GM12892 (cell line): ENCODE measurements around the gene PRSS38.

ENCODE experiments used
- POLR2A ChIP-seq: IDR thresholded peaks from 2 replicates; pipeline ENCODE4 v1.6.1; 2011; ENCODE audit warnings: low read depth, low read length, control low read depth
- POLR2AphosphoS5 ChIP-seq: IDR thresholded peaks from 2 replicates; pipeline ENCODE4 v1.6.1; 2011; ENCODE audit warnings: low read depth, low read length, control low read depth
- TAF1 ChIP-seq: IDR thresholded peaks from 2 replicates; pipeline ENCODE4 v1.6.1; 2011; ENCODE audit warnings: low read depth, mild to moderate bottlenecking, control low read depth, low read length, borderline replicate concordance

DNA sequence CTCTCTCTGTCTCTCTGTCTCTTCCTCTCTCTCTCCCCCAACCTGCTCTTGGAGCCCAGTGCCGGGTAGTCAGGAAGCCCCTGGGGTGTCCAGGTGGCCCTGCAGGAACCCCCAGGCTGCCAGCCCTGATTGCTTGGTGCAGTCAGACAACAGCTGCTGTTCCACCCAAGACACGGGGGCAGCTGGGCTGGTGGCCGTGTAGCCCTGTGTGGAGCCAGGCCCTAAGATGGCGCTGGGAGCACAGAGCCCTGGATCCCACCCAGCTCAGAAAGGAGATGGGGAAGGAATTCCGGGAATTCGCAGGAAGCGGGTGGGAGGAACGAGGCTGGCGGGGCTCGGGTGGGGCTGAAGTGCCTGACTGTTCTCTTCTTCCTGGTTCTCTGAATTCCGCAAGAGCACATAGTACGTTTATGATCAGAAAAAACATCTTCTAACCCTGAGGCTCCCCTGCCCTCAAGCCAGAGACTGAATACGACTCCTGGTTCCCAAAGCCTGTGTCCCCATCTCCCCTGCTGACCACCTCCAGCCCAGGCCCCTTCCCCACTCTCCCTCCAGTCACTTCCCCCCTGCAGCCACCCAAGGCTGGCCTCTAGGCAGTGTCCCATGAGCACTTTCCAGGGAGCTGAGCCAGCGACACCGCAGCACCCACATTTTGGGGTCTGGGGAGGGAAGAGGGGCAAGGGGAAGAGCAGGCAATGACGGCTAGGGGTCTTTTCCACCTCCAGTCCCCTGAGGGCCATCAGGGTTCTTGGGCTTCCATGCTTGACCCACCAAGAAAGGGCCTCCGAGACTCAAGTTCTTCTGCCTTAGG lies 77.2 kb downstream of the PRSS38 start:
- TF ChIP-seq POLR2AphosphoS5 (no peak), POLR2A (no peak), TAF1 (no peak)
